ENCODE measurements around the gene NR2F2. TPM values are rescaled to one million over a fixed set of nuclear protein-coding genes. Genes with fewer than 3 reads are reported as not detected.

NR2F2 gene
- polyA plus RNA-seq, 5 donors, result 138 to 154 (median 150) TPM

DNA sequence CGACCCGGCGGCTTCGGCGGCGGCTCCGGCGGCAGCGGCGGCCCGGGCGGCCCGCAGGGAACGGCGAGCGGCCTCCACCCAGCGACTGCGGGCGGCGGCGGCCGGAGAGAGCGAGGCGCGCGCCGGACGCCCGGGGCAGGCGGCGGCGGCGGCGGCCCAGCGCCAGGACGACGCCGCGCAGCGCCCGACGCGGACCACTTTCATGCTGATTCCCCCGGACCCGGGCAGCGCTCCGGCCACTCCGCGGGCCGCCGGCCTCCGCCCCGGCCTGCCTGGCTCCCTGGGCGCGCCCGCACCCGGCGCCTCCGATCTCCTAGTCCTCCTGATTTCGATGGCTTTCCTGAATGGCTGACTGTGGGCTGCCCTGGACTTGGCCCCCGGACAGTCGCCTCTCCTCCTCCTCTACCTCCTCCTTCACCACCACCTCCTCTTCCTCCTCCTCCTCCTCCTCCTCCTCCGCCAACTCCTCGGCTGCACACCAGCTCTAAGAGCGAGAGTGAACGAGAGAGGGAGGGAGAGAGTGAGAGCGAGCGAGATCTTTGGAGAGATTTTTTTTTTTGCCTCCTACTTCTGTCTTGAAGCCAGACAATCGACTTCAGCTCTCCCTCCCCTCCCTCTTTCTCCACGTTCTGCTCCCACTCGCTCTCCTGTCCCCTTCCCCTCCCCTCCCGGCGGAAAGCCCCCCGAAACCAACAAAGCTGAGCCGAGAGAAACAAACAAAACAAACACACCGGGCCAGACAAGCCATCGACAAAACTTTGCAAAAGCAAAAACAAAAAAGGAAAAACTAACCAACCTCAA lies 844 bp downstream of the NR2F2 start:
- DNase-seq, result no peak

- DNase-seq, result no peak
Measured at GRCh38 chr15:96331945-96332636, 1.6 kb downstream of the NR2F2 start.

GRCh38 chr15:96332637-96333121 lies 2.2 kb downstream of the NR2F2 start:
- no peak for DNase-seq

DNA sequence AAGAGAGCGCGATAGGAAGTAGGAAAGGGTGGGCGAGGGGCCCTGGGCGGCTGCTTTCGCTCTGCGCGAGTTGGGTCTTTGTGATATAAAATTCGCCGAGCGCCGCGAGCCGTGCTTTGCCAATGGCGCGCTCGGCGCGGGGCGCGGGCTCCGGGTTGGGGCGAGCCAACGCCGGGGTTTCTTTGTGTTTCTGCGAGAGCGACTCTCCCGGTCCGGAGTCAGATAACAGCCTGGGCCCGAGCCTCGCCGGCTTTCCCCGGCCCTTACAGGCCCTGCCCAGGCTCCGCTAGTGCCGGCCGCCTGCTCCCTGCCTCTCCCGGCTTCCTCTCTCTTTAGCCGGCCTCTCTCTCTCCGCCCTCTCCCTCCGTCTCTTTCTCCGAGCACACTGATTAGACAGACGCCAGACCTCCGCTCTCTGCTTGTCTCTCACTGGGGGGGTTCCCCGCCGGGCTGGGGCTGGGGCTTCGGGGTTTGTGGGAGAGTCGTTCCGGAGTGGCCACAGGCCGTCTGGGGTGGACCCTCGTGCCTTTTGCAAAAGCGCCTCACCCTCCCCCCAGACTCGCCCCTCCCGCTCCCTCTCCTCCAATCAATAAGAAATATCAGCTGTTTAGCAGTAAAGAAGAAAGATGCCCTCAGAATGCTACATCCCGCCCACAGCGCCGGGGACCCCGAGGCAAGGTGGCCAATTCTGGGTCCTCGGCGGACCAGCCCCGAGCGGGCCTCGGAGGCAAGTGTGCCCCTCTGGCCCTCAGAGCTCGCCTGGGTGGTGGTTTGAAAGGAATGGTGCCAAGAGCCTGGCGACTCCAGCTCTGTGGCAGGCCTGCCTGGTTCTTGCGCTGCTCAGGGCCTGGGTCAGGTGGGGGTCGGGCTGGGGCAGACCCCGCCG lies 2.9 kb downstream of the NR2F2 start:
- peak; percentile 52 to 54 for DNase-seq

GRCh38 chr15:96334017-96334704 lies 3.7 kb downstream of the NR2F2 start:
- no peak for DNase-seq

GRCh38 chr15:96334705-96335410 lies 4.4 kb downstream of the NR2F2 start:
- DNase-seq, result no peak

DNA sequence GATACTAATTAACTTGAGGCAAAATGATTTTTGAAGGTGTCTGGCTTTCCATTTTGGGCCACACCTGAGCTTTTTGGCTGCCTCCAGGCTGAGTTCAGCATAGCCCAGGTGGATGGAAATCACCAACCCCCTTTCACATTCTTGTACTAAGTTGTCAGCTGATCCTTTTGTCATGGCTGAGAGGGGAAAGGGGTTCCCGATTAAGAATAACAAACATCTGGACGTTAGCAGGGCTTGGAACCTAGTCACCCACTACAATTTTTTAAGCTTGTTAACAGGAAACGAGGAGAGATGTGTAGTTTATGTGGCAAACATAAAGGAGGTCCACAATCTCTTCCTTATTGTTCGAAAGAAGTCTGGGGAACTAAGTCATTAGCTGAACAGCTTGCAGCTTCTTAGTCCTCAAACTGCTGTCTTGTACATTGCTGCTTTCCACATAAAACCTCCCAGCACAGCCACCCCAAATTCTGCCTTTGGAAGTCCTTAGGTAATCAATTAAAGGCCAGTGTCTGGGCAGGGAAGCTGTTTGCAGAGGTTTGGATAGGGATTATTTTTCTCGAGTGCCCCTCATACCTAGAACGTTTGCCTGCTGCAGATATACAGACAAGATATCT lies 5.0 kb downstream of the NR2F2 start:
- DNase-seq, result peak in 1 of 2 donors; percentile 36

DNA sequence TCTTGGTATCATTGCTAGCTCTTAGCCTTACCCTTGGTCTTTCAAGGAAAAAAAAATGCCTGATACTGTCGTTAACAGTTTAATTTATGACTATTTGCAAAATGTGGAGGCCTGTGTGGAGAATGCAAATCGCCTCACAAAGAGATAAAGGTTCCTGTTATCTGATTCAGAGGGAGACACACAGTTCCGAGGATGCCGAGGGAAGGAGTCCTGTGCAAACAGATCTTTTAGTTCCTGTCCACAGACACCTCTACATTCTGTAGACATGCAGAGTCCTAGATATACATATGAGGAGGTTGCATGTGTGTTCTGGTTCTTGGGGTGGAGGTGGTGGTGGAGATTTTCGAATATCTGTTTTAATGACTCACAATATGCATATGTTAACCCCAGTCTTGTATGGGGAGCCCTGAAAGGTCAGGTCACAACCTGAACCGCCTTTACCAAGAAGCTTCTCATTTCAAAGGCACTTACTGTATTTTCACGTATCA lies 5.7 kb downstream of the NR2F2 start:
- no peak for DNase-seq

DNA sequence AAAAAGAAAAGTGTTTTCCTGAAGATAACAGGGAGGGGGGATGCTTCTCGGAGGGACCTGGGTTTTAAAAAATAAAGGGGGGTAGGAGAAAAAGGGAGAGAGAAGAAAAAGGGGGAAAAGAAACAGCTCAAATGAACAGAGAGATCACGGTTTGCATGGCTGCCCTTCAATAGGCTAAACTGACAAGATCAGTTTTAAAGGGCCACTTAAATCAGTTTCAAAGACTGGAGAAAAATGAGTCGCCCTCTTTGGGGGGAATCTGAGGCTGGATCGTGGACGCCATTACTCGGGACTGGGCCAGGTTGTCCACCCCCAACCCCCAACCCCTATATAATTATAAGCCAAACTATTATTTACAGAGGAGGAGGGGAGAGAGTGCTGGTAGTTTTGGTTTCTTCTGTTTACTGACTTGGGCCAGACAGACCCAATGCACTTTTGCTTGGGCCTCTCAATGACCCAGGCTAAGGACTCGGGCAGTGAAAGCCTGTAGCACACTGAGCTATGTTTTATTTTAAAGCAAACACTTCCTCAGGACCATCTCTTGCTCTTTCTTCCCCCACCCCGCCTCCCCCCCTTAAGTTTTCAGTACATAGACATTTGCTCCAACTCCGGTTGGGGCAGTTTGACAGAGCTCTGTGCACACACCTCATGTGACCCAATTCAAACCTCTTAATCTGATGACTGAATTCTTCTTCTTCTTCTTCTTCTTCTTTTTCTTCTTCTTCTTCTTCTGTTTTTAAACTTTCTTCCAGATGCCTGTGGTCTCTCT lies 6.3 kb downstream of the NR2F2 start:
- peak in 1 of 2 donors; percentile 65 for DNase-seq

DNA sequence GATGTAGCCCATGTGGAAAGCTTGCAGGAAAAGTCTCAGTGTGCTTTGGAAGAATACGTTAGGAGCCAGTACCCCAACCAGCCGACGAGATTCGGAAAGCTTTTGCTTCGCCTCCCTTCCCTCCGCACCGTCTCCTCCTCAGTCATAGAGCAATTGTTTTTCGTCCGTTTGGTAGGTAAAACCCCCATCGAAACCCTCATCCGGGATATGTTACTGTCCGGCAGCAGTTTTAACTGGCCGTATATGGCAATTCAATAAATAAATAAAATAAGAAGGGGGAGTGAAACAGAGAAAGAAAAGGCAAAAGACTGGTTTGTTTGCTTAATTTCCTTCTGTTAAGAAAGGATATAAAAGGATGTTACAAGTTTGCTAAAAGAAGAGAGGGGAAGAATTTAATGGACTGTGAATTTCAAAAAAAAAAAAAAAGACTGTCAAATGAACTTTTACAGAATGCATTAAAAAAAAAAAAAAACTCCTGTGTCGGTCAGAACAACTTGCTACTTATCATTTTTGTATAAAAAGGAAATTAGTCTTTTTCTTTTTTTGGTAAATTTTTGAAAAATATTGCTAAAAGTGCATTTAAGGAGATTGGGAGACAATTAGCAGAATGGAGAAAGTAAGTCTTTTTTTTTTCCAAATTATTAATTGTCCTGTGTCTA lies 7.0 kb downstream of the NR2F2 start:
- DNase-seq, result no peak

DNA sequence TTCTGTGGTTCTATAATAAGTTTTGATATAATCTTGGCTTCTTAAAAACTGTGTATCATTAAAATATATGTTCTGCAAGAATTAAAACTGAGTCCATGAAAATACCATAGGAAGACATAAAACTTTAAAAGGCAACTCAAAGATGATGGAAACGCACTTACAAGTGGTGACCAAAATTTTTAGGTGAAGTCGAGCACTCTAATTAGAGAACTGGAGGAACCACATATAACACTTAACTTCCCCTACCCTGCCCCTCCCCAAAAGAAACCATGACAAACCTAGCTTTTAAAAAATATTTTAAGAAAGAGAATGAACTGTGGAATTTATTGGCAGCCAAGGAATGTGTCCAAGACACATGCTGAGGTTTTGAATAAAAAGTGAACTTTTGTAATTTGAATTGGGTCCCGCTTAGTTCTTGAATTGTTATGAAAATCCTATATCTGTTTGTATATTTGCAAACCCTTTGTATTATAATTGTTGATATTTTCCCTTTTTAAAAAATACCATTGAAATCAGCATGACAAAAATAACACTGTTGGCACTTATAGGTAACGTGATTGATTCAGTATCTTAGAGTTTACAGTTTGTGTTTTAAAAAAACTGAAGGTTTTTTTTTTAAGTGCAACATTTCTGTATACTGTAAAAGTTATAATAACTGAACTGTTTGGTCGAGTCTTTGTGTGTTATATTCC lies 7.7 kb downstream of the NR2F2 start:
- peak in 1 of 2 donors; percentile 46 for DNase-seq

DNA sequence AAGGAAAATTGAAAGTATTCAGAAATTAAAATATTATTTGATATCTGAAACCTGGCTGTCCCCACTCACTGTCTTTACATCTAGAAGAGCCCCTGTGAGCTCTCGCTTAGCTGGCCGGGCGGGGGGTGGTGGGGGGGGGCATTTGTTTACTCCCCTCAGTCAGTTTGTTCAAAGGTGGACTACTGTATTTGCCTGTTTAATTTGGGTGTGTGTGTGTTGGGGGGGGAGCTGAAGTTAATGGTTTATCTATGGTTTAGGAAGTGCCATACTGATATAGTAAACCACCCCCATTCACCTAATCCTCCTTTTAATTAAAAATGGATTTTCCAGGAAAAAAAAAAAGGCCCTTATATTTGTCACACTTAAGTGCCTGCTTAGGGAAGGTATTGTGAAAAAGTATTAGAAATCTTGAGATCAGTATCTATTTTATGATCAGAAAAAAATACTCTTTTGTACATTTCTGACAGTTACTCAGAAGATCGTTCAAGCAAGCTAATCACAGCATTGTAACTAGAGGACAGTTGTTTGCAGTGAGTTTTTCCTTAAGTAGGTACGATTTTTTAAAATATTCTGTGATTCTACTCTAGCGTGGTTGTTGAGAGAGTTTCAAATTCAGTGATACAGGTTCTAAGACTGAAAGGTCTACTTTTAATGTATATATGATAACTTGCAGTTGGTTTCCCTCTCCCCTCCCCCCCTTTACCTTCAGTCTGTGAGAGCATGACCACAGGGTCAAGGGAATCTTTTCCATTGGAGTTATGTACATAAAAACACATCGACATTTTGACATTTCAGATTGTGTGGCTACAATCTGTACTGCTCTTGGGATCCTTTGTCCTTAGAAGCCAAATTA lies 8.5 kb downstream of the NR2F2 start:
- peak in 1 of 2 donors; percentile 53 for DNase-seq

DNA sequence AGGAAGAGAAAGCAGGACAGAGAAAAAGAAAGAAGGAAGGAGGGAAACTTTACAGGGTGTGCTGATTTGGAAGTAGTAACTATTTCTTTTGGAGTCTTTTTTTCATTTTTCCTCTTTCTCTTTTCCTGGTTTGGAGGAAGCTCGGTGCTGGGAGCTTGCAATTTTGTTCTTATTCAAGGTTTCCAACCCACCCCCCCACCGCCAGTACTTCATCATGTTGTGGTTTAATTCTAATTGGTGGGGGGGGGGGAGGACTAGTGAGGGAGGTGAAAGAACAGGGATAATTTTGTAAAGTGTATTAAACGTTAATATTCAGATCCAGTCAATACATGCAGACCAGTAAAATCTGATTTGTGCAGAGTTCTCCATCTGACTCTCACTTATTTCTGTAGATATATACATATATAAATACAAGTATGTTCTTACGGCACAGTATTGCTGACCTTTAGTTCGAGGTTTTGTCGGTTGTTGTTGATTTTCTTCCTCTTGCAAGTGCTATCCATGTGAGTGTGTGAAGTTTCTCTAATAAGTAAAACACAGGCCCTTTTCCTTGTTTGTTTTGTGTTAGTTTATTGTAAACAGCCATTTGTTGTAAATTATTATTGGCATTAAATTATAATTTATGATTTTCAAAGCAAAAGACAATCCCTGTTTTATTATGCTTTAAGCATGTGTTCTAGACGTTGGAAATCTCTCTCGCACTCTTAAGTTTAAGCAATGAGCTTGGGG lies 9.3 kb downstream of the NR2F2 start:
- peak in 1 of 2 donors; percentile 26 for DNase-seq

DNA sequence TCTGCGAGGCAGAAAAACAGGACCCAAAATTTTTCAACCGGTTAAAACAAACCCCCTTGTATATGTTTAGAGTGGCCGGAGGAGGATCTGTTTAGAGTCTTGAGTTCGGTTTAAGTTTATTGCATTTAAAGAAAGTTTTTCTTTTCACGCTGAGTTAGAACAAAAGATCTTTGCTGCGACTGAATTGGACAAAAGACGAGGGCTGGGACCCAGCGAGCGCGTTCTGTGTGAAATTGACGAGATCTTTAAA lies 9.8 kb downstream of the NR2F2 start:
- no peak for DNase-seq

- DNase-seq, result peak; percentile 59 to 73
Measured at GRCh38 chr15:96340598-96341512, 10.4 kb downstream of the NR2F2 start.
